ENCODE results near the gene CHCHD3.

DNA sequence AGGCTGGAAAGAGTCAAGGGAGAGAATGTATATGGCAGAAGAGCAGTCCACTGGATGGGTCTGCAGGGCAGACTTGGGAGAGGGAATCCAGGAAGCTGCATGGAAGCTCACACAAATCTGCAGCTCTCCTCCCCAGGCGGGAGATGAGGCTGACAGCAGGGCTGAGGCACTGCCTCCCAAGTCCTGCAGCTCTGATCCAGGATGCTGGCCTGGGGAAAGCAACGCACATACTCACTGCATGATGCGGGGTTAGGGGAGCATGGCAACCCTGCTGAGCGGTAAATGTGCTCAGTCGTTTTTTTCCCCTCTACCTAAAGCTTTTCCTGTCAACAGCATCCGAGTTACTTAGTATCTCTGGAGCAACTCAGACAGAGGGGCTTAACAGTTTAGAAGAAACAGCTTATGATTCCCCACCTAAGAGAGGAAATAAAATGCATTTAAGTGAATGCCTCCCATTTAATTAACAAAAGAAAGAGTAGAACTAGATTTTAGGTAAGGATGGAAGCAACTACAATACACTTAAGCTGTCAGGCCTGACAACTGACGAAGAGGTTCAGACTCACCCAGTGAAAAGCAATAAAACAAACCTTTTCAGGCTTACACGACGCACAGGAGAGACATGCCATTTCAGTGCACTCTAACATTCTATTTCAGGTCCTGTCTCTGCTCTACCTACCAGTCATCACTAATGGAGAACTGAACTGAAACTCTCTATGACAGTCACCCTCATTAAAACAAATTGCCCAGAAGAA is 37.0 kb downstream of the CHCHD3 start:
- TF ChIP-seq, protein P1, sequence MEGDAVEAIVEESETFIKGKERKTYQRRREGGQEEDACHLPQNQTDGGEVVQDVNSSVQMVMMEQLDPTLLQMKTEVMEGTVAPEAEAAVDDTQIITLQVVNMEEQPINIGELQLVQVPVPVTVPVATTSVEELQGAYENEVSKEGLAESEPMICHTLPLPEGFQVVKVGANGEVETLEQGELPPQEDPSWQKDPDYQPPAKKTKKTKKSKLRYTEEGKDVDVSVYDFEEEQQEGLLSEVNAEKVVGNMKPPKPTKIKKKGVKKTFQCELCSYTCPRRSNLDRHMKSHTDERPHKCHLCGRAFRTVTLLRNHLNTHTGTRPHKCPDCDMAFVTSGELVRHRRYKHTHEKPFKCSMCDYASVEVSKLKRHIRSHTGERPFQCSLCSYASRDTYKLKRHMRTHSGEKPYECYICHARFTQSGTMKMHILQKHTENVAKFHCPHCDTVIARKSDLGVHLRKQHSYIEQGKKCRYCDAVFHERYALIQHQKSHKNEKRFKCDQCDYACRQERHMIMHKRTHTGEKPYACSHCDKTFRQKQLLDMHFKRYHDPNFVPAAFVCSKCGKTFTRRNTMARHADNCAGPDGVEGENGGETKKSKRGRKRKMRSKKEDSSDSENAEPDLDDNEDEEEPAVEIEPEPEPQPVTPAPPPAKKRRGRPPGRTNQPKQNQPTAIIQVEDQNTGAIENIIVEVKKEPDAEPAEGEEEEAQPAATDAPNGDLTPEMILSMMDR (conservative IDR thresholded peaks at IDR 0.05 in 1 of 2, IDR thresholded peaks at IDR 0.05 in 1 of 2; ENCODE audit: extremely low read depth in 1 of 2, insufficient read depth in 1 of 2, low read depth in 1 of 2, low read length in 2 of 2), result no peak
- no peak for TF ChIP-seq EZH2 (IDR thresholded peaks at IDR 0.05; ENCODE audit: borderline replicate concordance, low read length)
